ENCODE data around the gene SOX2. TPM values are rescaled to one million over a fixed set of nuclear protein-coding genes. Genes with fewer than 3 reads are reported as not detected.

Gene SOX2
- total and polyA plus RNA-seq, 2 of the 13 experiments (the other 11 are each of a cell fraction or from before 2014, with no cell fraction given) = not detected

DNA sequence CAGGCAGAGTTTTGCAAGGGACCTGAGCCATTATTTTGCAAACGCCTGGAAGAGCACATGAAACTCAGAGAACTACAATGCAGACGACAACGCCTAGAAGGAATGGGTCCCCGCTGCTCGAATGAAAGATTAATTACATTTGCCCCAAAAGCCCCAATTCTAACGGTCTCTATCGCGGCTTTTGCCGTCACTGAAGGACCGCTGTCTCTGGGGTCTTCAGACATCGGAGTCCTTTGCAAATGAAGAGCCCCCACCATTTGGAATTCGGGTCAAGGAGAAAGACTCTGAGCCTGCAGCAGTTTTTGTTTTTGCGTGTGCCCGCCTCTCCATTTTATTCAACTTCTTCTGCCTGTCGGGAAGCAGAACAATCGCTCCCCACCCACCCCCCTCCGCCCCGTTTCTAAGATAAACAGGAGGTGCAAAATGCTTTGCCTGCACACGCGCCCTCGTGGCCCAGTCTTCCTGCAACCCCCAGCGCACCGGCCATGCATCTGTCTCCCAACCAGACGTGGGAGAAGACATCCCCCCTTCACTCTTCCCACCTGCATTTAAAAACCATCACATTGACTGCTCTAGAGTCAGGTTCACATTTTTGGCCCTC is 13.5 kb downstream of the SOX2 start (continued):
- TF ChIP-seq HNF1A (IDR thresholded peaks at IDR 0.05; ENCODE audit: low read depth) (no peak), HNF1A (CRISPR knock-in tag; IDR thresholded peaks at IDR 0.05; ENCODE audit: borderline replicate concordance) (no peak)

- no peaks in the 10 kb centered on the region for H4K20me1 ChIP-seq (ENCODE audit: insufficient read depth, low read length)
- intact Hi-C loops (cut with micrococcal nuclease; ENCODE audit: unreplicated experiment) = no loop called here
- no peaks in the 10 kb centered on the region for H3K36me3 ChIP-seq (replicated peaks in 1 of 2; ENCODE audit: control insufficient read depth in 1 of 2, insufficient read depth in 2 of 2, low read length in 2 of 2)
- in situ Hi-C loops (cut with HindIII; ENCODE audit: extremely low pct_ligation_motif_present, low pct_unique_long_range_greater_than_20kb) = no loop called here
- DNase-seq (ENCODE audit: low spot score) (no peak), FAIRE-seq (no peak), ATAC-seq (no peak)
- H3K4me3 ChIP-seq (replicated peaks in 1 of 3; ENCODE audit: insufficient read depth in 1 of 3, low read depth in 2 of 3, low read length in 3 of 3) = no peak overlapping the region
- peaks cover 0 to 39% of the 10 kb centered on the region in 2 experiments; a peak in 3 of 5 replicates for H3K27me3 ChIP-seq (ENCODE audit: control insufficient read depth in 1 of 2, insufficient read depth in 2 of 2, low read length in 2 of 2)
- TF ChIP-seq MXD4 (CRISPR knock-in tag; IDR thresholded peaks at IDR 0.05) (no peak), FOXJ3 (CRISPR knock-in tag; IDR thresholded peaks at IDR 0.05; ENCODE audit: borderline replicate concordance) (no peak), ZNF607 (CRISPR knock-in tag; IDR thresholded peaks at IDR 0.05; ENCODE audit: borderline replicate concordance) (no peak), NFE2L1 (CRISPR knock-in tag; IDR thresholded peaks at IDR 0.05; ENCODE audit: borderline replicate concordance) (no peak), HOXA3 (CRISPR knock-in tag; IDR thresholded peaks at IDR 0.05) (no peak), ZNF10 (CRISPR knock-in tag; IDR thresholded peaks at IDR 0.05; ENCODE audit: borderline replicate concordance, low read depth) (no peak)
- TF ChIP-seq, protein P1, sequence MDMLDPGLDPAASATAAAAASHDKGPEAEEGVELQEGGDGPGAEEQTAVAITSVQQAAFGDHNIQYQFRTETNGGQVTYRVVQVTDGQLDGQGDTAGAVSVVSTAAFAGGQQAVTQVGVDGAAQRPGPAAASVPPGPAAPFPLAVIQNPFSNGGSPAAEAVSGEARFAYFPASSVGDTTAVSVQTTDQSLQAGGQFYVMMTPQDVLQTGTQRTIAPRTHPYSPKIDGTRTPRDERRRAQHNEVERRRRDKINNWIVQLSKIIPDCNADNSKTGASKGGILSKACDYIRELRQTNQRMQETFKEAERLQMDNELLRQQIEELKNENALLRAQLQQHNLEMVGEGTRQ (IDR thresholded peaks at IDR 0.05; ENCODE audit: low read depth, low read length) = no peak
- TF ChIP-seq, protein P1 (CRISPR knock-in tag; IDR thresholded peaks at IDR 0.05; ENCODE audit: borderline replicate concordance) = no peak
- TF ChIP-seq, protein P2, sequence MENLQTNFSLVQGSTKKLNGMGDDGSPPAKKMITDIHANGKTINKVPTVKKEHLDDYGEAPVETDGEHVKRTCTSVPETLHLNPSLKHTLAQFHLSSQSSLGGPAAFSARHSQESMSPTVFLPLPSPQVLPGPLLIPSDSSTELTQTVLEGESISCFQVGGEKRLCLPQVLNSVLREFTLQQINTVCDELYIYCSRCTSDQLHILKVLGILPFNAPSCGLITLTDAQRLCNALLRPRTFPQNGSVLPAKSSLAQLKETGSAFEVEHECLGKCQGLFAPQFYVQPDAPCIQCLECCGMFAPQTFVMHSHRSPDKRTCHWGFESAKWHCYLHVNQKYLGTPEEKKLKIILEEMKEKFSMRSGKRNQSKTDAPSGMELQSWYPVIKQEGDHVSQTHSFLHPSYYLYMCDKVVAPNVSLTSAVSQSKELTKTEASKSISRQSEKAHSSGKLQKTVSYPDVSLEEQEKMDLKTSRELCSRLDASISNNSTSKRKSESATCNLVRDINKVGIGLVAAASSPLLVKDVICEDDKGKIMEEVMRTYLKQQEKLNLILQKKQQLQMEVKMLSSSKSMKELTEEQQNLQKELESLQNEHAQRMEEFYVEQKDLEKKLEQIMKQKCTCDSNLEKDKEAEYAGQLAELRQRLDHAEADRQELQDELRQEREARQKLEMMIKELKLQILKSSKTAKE (CRISPR knock-in tag; IDR thresholded peaks at IDR 0.05; ENCODE audit: borderline replicate concordance) = no peak
- H3K9ac ChIP-seq (ENCODE audit: insufficient read depth, low read depth, low read length) = no peak overlapping the region
- H3K4me1 ChIP-seq (ENCODE audit: insufficient read depth, low read length) = peaks cover 13% of the 10 kb centered on the region
- BruUV-seq (replicated peaks) = no TSS peak
- WGBS (ENCODE audit: low lambda C conversion rate) = 40% methylated on average over 15 of the region's 15 CpGs
- H3K79me2 ChIP-seq (ENCODE audit: insufficient read depth, low read length) = no peaks in the 10 kb centered on the region
- H3K9me3 ChIP-seq (ENCODE audit: low read length) = no peaks in the 10 kb centered on the region
- H2AFZ ChIP-seq (ENCODE audit: low read length) = no peak overlapping the region
- CTCF ChIA-PET (ENCODE audit: low intra/inter-chr PET ratio, low total read pairs) = no interaction called here
- POLR2A ChIA-PET = no interaction called here
- H3K4me2 ChIP-seq (ENCODE audit: low read depth, low read length) = no peak overlapping the region
- no peak overlapping the region for H3K27ac ChIP-seq (ENCODE audit: extremely low read length, insufficient read depth, low read length)
Measured at GRCh38 chr3:181725830-181726229, 14.1 kb downstream of the SOX2 start.
